Activated naive CD8-positive, alpha-beta T cell treated with anti-CD3 and anti-CD28 coated beads, Interleukin-2, amount 10 ng/mL, durations not matched to agents 7 days and 5 days (primary cell): ENCODE measurements around the gene FBXO47. TPM values are rescaled to one million over a fixed set of nuclear protein-coding genes. Genes with fewer than 3 reads are reported as not detected.
"Not testable (repeated sequence)": the region's sequence is repeated elsewhere in the genome, so short reads cannot be mapped to it uniquely, and the experiment has no call there.

Experiments
- ATAC-seq: fragments of 150-1000 bp; cut with Tn5 transposase; one replicate; pipeline ENCODE4 v1.10.0; 2021; ENCODE audit warnings: low read depth, moderate library complexity
- POLR2A ChIA-PET: fragments of 350-600 bp; sonication (Branson Sonifier 250); formaldehyde crosslinking; loops from one replicate; lab custom pipeline; 2021; ENCODE audit warnings: antibody characterized with exemption; lab: Charles Lee
- DNase-seq: peaks from one replicate; pipeline ENCODE4 v3.0.0; 2021
- H3K27ac Mint-ChIP-seq: one replicate; pipeline ENCODE4 v1.8.0; 2022; ENCODE audit warnings: mild to moderate bottlenecking, mixed read lengths
- H3K27me3 Mint-ChIP-seq: one replicate; pipeline ENCODE4 v1.8.0; 2022; ENCODE audit warnings: mild to moderate bottlenecking, moderate library complexity, mixed read lengths
- H3K36me3 Mint-ChIP-seq: one replicate; pipeline ENCODE4 v1.8.0; 2021; ENCODE audit warnings: mild to moderate bottlenecking, mixed read lengths
- H3K4me1 Mint-ChIP-seq: one replicate; pipeline ENCODE4 v1.8.0; 2021; ENCODE audit warnings: mixed read lengths
- H3K4me3 Mint-ChIP-seq: one replicate; pipeline ENCODE4 v1.8.0; 2022; ENCODE audit warnings: mild to moderate bottlenecking, moderate library complexity, mixed read lengths
- H3K9me3 Mint-ChIP-seq: one replicate; pipeline ENCODE4 v1.8.0; 2021; ENCODE audit warnings: mixed read lengths
- total RNA-seq, 2 experiments: library from RNA; stranded (reverse); gene quantifications; one replicate each; pipeline ENCODE4 v1.2.3, GENCODE V29; 2021

The FBXO47 gene
- total RNA-seq, 2 experiments from 2014 or later, result 0.14 TPM; not detected in 1

- Mint-ChIP-seq H3K27me3 (peaks cover 11% of the 10 kb centered on the region), H3K4me1 (peaks cover 20% of the 10 kb centered on the region), H3K36me3 (peaks cover 11% of the 10 kb centered on the region), H3K27ac (no peak overlapping the region), H3K9me3 (peaks cover 15% of the 10 kb centered on the region), H3K4me3 (no peak overlapping the region)
- POLR2A ChIA-PET, result no interaction called here
- ATAC-seq, result no peak
- no peak for DNase-seq
Measured at GRCh38 chr17:39000021-39000601, 32.9 kb upstream of the FBXO47 start.

DNA sequence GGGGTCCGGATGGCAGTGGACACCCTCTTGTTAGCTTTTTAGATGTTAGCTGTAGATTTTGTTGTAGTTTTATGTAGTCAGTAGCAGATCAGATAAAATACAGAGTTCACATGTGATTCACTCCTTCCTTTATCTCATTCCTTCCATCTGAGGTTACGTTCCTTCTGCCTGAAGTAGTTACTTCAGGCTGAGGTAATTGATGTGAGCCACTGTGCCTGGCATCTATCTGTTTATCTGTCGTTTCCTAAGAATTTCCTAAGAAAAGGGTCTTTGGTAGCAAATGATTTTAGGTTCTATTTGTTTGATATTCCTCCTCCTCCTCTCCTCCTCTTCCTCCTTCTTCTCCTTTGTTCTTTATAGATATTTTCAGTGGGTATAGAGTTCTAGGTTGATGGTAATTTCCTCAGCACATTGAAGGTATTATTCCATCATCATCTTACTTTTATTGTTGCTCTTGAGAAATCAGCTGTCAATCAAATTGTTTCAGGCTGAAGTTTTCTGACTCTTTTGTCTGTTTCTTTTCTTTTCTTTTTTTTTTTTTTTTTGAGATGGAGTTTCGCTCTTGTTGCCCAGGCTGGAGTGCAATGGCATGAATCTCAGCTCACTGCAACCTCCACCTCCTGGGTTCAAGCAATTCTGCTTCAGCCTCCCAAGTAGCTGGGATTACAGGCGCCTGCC, 29.6 kb upstream of the FBXO47 start:
- ATAC-seq (no peak), DNase-seq (no peak)
- Mint-ChIP-seq H3K4me3 (no peak overlapping the region), H3K9me3 (peaks cover 13% of the 10 kb centered on the region), H3K4me1 (peaks cover 3% of the 10 kb centered on the region), H3K36me3 (peaks cover 5% of the 10 kb centered on the region), H3K27ac (no peak overlapping the region), H3K27me3 (peaks cover 11% of the 10 kb centered on the region)
- POLR2A ChIA-PET, result no interaction called here

- no peak for DNase-seq
- Mint-ChIP-seq H3K36me3 (peaks cover 4% of the 10 kb centered on the region), H3K4me3 (no peak overlapping the region), H3K4me1 (peaks cover 3% of the 10 kb centered on the region), H3K9me3 (peaks cover 13% of the 10 kb centered on the region), H3K27ac (no peak overlapping the region), H3K27me3 (peaks cover 16% of the 10 kb centered on the region)
- POLR2A ChIA-PET, result no interaction called here
- ATAC-seq, result no peak
Measured at GRCh38 chr17:38994026-38994425, 26.8 kb upstream of the FBXO47 start.

DNA sequence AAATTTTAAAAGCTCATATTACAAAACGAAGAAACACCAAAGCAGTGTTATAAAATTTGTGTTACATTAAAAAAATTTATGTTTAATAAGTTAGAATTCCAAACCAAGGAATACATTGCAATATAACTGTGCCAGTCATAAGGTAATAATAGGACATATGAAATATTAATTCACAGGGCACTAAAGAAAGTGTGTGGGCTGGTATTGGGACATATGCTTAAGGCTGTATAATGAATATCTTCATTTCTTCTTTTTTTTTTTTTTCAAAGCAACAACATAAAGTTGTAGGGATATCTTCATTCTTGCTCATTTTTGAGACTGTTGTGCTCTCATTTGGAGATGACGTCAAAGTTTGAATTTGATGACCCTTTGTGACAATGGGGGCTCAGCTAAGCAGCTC, 17.5 kb upstream of the FBXO47 start:
- no peak for DNase-seq

DNA sequence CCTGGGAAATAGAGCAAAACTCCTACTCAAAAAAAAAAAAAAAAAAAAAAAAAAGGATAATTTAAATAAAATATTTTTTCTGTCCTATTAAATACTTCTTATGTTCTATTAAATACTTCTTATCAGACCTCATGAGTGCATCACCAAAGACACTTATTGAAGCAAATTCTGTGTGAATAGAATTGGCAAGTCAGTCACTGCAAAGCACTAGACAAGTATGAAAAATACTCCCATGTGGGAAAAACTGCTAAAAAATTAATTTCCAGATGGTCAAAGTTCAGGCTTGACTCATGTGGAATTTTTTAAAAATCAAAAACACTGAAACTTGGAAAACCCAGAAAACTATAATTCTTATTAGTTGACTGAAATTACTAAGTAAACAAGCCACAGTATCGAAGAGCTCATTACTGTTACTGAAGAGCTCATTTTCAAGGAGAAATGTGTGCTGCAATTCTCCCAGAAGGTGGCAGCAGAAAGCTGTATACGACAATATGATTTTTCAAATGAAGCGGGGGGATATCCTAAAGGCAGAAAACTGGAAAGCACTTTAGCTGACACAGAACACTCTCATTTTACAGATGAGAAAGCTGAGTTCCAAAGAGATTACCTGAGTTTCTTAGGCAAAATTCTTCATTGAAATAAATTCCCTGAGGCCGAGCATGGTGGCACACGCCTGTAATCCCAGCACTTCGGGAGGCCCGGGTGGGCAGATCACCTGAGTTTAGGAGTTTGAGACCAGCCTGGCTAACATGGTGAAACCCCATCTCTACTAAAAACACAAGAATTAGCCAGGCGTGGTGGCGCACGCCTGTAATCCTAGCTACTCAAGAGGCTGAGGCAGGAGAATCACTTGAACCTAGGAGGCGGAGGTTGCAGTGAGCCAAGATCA, 15.9 kb upstream of the FBXO47 start:
- POLR2A ChIA-PET, result interaction anchor here (0.9 to 3.1 kb wide), 7 partner anchors 23 to 249 kb away, joined by 3 to 25 read pairs (median 4); partner anchors contain the start of genes LASP1NB and PLXDC1
- DNase-seq, result no peak

More for the DNA sequence above, 17.5 kb upstream of the FBXO47 start:
- no peaks in the 10 kb centered on the region for H3K9me3 Mint-ChIP-seq
- POLR2A ChIA-PET, result interaction anchor here (3.1 kb wide), 1 partner anchor 168 kb away, joined by 25 read pairs; the partner anchor contains the start of gene PLXDC1
- no peak overlapping the region for H3K4me3 Mint-ChIP-seq
- H3K4me1 Mint-ChIP-seq, result peaks cover 6% of the 10 kb centered on the region
- peaks cover 9% of the 10 kb centered on the region for H3K27me3 Mint-ChIP-seq
- no peak for ATAC-seq
- H3K36me3 Mint-ChIP-seq, result no peaks in the 10 kb centered on the region
- H3K27ac Mint-ChIP-seq, result no peak overlapping the region

GRCh38 chr17:38981636-38982035, 14.4 kb upstream of the FBXO47 start:
- Mint-ChIP-seq H3K27me3 (peaks cover 5% of the 10 kb centered on the region), H3K4me3 (no peak overlapping the region), H3K27ac (no peak overlapping the region), H3K4me1 (peaks cover 6% of the 10 kb centered on the region), H3K36me3 (no peaks in the 10 kb centered on the region), H3K9me3 (no peaks in the 10 kb centered on the region)
- POLR2A ChIA-PET, result interaction anchor here (1.1 to 1.4 kb wide), 2 partner anchors 83 to 193 kb away, joined by 3 to 4 read pairs; no protein-coding TSS in a partner anchor
- DNase-seq (no peak), ATAC-seq (no peak)

More for the DNA sequence above, 15.9 kb upstream of the FBXO47 start:
- H3K4me1 Mint-ChIP-seq, result peaks cover 6% of the 10 kb centered on the region
- ATAC-seq, result peak; percentile 60
- peaks cover 5% of the 10 kb centered on the region for H3K27me3 Mint-ChIP-seq
- no peak overlapping the region for H3K27ac Mint-ChIP-seq
- no peaks in the 10 kb centered on the region for H3K9me3 Mint-ChIP-seq
- no peaks in the 10 kb centered on the region for H3K36me3 Mint-ChIP-seq
- no peak overlapping the region for H3K4me3 Mint-ChIP-seq

DNA sequence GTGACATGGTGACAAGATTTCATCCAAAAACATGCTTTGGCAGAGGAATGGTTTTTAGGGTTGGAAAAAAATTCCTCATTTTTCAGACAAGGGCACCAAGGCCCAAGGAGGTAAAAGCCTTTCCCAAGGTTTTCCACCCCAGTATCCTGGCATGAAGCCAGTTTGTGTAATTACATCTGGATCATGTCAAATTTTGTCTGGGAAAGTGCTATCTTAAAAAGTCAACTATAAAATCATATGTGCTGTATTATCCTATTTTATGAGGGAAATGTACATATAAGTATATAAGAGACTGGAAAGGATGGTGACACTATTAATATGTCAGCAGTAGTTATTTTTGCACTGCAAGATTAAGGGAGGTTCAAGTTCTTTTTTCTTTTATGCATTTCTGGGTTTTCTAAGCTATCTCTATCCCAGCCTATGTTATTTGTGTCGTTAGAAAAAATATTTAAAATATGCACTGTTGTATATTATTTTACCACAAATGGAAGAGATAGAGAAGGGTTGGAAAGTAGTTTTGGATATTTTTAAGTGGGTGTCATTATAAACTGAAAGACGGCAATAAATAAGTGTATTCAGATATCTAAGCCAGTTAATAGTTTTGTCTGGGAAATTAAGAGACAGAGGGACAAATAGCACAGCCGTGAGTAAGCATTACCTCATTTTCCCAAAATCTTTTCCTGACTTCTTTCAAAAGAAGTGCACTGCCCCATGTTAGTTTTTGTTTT, 13.5 kb upstream of the FBXO47 start:
- Mint-ChIP-seq H3K4me1 (peaks cover 10% of the 10 kb centered on the region), H3K27me3 (peaks cover 5% of the 10 kb centered on the region), H3K9me3 (no peaks in the 10 kb centered on the region), H3K36me3 (no peaks in the 10 kb centered on the region), H3K27ac (no peak overlapping the region), H3K4me3 (no peak overlapping the region)
- POLR2A ChIA-PET, result no interaction called here
- ATAC-seq (no peak), DNase-seq (no peak)

DNA sequence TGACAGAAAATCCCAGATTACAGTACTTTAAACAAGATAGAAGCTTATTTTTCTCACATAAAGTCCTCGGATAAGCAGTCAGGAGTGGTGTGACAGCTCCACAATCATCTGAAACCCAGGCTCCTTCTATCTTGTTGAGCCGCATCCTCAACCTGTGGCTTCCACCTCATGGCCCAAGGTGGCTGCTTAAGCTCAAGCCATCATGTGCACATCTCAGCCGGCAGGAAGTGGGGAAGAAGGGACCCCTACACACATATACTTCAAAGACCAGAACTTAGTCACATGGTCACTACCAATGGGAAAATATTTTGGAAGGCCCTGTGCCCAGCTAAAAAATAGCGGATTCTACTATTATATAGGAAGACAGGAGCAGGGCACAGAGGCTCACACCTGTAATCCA, 11.0 kb upstream of the FBXO47 start:
- no peaks in the 10 kb centered on the region for H3K27me3 Mint-ChIP-seq
- H3K4me1 Mint-ChIP-seq, result peaks cover 9% of the 10 kb centered on the region
- no peak overlapping the region for H3K27ac Mint-ChIP-seq
- H3K36me3 Mint-ChIP-seq, result no peaks in the 10 kb centered on the region
- no peak for ATAC-seq
- DNase-seq, result no peak
- H3K4me3 Mint-ChIP-seq, result no peak overlapping the region
- POLR2A ChIA-PET, result interaction anchor here (0.6 to 1.4 kb wide), 4 partner anchors 11 to 191 kb away, joined by 3 to 6 read pairs (median 4); partner anchors contain the start of genes FBXO47 and PLXDC1
- H3K9me3 Mint-ChIP-seq, result no peaks in the 10 kb centered on the region

DNA sequence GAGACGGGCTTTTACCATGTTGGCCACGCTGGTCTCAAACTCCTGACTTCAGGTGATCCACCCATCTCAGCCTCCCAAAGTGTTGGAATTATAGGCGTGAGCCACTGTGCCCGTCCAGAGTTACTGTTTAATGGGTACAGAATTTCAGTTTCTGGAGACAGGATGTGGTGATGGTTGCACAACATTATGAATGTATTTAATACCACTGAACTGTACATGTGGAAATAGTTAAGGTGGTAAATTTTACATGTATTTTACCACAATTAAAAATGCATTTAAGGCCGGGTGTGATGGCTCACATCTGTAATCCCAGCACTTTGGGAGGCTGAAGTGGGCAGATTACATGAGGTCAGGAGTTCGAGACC, 9.0 kb upstream of the FBXO47 start:
- ATAC-seq, result peak; percentile 65
- H3K4me3 Mint-ChIP-seq, result peak overlapping the region; percentile 16
- H3K27ac Mint-ChIP-seq, result peak overlapping the region; percentile 48
- H3K4me1 Mint-ChIP-seq, DNase-seq, H3K36me3 Mint-ChIP-seq, H3K27me3 Mint-ChIP-seq, H3K9me3 Mint-ChIP-seq: not testable (repeated sequence)
- POLR2A ChIA-PET, result interaction anchor here (0.6 to 0.7 kb wide), 3 partner anchors 90 to 206 kb away, joined by 3 to 5 read pairs (median 5); no protein-coding TSS in a partner anchor

DNA sequence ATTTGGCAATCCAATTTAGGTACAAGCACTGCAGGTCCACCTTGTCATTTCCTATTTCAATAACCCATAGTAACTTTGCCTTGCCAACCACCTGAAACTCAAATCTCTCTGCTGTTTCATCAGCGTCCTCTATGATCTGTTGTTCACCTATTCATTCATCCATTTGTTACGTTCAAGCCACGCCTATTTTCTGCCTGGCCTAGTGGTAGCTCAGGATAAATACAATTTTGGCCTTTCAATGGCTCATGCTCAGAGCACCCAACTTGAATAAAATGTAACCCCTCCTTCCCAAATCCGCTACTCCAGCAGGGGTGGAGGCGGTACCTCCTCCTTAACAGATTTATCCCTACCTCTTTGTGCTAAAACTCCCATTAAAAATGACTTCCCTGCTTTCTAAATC, 3.6 kb upstream of the FBXO47 start:
- POLR2A ChIA-PET, result no interaction called here
- no peak for ATAC-seq
- Mint-ChIP-seq H3K27ac (no peak overlapping the region), H3K36me3 (no peaks in the 10 kb centered on the region), H3K9me3 (no peaks in the 10 kb centered on the region), H3K4me1 (peaks cover 19% of the 10 kb centered on the region), H3K4me3 (no peak overlapping the region), H3K27me3 (peaks cover 2% of the 10 kb centered on the region)
- no peak for DNase-seq

DNA sequence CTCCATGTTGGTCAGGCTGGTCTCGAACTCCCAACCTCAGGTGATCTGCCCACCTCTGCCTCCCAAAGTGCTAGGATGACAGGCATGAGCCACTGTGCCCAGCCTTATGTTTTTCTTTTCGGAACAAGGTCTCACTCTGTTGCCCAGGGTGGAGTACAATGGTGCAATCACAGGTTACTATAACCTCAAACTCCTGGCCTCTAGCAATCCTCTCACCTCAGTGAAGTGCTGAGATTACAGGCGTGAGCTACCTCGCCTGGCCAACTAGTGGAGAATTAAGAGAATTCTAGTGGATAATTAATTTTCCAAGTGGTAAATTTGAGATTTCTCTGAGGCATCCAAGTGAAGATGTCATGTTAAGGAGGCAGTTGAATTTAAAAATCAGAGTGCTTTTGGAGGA, 2.9 kb upstream of the FBXO47 start:
- POLR2A ChIA-PET, result no interaction called here
- ATAC-seq (no peak), DNase-seq (no peak)
- H3K27ac Mint-ChIP-seq, result no peak overlapping the region
- H3K27me3 Mint-ChIP-seq, result peaks cover 2% of the 10 kb centered on the region
- no peaks in the 10 kb centered on the region for H3K36me3 Mint-ChIP-seq
- no peak overlapping the region for H3K4me3 Mint-ChIP-seq
- no peaks in the 10 kb centered on the region for H3K9me3 Mint-ChIP-seq
- H3K4me1 Mint-ChIP-seq, result peaks cover 17% of the 10 kb centered on the region

GRCh38 chr17:38969281-38969680, 2.1 kb upstream of the FBXO47 start:
- POLR2A ChIA-PET, result no interaction called here
- Mint-ChIP-seq H3K9me3 (no peaks in the 10 kb centered on the region), H3K27ac (no peak overlapping the region), H3K4me1 (peaks cover 17% of the 10 kb centered on the region), H3K4me3 (no peak overlapping the region), H3K27me3 (peaks cover 2% of the 10 kb centered on the region), H3K36me3 (no peaks in the 10 kb centered on the region)
- ATAC-seq (no peak), DNase-seq (no peak)
